ENCODE data around the gene ILRUN.
"Not testable (repeated sequence)": the region's sequence is repeated elsewhere in the genome, so short reads cannot be mapped to it uniquely, and the experiment has no call there.

The ILRUN gene

DNA sequence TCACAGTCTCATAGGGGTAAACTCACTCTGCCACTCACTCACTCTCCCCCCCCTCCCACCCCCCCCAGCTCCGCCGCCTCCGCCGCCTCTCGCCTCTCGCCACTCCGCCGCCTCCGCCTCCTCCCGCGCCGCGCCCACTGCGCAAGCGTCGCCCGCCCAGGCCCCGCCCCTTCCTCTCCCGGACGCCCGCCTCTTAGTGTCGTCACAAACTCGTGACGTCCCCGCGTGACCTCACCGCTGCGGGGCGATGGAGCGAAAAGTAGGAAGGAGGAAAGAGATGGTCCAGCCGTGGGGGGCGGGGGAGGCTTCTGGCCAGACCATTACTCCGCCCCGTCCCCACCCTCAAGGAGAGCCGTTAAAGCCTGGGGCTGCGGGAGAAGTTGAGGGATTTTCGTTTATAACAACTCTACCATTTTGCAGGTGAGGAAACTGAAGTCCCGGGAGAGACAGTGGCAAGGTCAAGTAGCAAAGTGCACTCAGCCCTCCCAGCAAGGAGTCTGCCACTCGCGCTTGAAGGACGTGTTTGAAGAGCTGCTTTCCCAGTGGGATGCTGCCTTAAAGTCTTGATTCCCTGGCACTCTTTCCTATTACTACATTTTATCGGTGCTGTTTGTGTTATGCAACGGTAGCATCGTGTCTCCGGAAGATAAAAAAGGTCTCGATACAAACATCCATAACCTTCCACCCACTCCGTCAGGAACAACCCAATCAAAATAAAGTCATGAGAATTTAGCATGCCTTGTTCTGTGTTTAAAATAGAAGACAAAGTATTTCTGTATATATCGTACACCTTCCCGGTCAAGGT, at the start of gene ILRUN:
ILRUN (minus strand) TSS at position 29 of the 805 bp plus-strand sequence. CDS start 164 bp downstream, outside the sequence.
- DNase-seq (ENCODE audit: low read depth): peak; percentile 94

- no peak for DNase-seq (ENCODE audit: low read depth)
Observed at GRCh38 chr6:34745277-34746103, 48.9 kb upstream of the ILRUN start.

GRCh38 chr6:34744294-34744647, 47.7 kb upstream of the ILRUN start:
- not testable (repeated sequence) for DNase-seq (ENCODE audit: low read depth)

- DNase-seq (ENCODE audit: low read depth): no peak
Observed at GRCh38 chr6:34743625-34744293, 47.2 kb upstream of the ILRUN start.

DNA sequence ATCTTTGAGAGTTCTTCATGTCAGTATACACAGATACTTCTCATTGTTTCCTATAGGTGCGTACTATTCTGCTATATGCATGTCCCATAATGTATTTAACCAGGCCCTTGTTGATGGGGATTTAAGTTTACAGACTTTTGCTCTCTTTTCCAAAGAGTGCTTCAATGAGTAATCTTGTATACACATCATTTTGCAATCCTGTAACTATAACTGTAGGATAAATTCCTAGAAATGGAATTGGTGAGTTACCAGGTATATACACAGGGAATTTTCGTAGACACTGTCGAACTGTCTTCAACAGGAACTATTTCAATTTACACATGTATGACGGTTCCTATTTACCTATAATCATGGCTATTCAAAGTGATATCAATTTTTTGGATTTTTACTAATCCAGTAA, 45.5 kb upstream of the ILRUN start:
- no peak for DNase-seq (ENCODE audit: low read depth)

DNA sequence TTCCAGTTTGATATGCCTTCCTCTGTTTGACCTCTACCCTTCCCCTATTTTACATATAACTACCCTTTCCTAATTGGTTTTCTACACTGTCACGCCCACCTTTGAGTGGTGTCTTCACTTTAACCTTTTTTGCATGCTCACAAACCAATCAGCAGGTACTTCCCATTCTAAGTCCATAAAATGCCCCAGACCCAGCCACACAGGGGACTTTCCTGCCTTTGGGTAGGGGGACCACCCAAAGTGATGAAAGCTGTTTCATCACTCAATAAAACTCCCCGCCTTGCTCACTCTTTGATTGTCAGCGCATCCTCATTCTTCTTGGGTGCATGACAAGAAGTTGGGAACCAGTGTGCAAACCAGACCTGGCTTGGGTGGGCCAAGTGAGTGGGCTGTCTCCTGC, 40.3 kb upstream of the ILRUN start:
- DNase-seq (ENCODE audit: low read depth): no peak

DNA sequence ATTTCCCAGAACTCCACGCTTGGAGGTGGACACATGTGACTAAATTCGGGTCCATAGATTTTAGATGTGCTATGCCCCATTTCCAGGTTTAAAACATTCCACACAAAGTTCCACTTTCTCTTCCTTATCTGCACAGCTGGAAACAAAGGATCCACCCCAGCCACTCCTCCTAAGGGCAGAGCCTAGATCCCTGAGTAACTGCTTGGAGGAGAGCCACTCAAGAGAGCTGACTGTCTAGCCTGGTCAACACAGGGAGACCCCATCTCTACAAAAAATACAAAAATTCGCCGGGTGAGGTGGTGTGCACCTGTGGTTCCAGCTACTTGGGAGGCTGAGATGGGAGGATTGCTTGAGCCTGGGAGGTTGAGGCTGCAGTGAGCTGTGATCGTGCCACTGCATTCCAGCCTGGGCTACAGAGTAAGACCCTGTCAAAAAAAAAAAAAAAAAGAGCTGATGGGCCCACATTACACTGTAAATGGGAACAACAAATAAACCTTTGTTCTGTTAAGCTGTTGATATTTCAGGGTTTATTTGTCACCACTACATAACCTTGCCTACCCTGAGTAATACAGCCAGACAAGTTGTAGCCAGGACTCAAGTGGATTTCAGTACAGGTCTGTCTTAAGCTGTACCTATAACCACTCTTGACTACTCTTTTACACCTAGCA, 35.0 kb upstream of the ILRUN start:
- no peak for DNase-seq (ENCODE audit: low read depth)

DNA sequence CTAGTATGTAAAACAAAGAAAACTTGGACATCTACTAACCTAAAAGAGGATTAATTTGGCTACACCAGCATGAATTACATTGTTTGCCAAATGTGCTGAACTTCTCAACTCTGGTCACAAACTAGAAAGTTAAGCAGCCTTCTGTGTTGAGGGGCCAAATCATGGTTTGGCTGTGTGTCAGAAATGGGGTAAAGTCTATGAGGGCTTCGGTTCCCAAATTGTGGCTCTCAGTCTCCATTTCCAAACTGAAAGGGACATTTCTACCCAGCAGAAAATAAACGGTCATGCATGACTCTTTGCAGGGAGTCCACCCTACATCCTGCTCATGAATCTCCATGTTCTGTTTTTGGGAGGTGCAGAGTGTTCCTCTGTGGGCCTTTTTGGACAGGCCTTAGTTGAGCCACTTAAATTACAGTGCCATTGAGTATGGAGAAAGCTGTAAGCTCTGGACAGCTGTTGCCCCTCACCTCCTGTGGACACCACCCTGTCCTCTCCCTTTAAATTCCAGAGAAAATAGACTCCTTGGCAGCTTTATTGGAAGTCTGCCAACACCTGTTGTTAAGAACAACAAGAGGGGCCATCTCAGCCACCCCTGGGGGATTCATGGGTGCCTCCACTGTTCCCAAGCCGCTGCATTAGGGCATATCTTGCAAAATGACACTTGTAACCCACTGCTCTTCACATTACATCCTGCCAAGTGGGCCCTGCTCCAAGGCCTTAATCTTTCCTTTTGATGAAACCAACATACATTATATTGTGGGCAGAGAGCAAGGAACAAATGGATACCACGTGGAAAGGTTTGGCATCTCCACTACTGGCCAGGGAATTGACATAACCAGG, 33.3 kb upstream of the ILRUN start:
- DNase-seq (ENCODE audit: low read depth): no peak

DNA sequence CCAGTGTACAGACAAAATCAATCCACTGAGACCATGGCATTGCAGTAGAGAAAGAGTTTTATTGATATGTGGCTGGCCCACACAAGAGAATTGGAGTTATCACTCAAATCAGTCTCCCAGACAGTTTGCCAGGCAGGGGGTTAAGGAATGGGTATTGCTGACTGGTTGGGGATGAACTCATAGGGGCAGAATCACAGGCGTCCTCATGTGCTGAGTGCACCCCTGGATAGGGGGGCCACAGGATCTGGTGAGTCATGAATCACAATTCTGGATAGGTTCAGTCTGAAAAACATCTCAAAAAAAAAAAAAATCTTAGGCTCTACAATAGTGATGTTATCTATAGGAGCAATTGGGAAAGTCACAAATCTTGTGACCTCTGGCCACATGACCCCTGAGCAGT, 29.5 kb upstream of the ILRUN start:
- no peak for DNase-seq (ENCODE audit: low read depth)

- no peak for DNase-seq (ENCODE audit: low read depth)
Observed at GRCh38 chr6:34723203-34723602, 26.6 kb upstream of the ILRUN start.

DNA sequence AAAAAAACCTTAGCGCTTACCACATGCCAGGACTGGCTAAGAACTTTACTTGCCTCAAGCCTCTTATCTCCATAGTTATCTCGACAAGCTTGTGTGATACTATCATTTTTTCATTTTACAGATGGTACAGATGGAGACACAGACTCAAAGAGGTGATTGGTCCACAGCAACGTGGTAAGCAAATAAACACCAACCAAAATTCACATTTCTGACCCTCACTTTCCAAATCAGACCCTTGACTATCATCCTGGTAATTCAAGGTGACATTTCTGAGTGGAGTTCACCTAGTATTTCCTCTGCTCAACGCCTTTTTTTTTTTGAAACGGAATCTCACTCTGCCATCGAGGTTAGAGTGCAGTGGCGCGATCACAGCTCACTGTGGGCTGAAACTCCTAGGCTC, 25.9 kb upstream of the ILRUN start:
- DNase-seq (ENCODE audit: low read depth): no peak

- not testable (repeated sequence) for DNase-seq (ENCODE audit: low read depth)
Observed at GRCh38 chr6:34720160-34720559, 23.6 kb upstream of the ILRUN start.

DNA sequence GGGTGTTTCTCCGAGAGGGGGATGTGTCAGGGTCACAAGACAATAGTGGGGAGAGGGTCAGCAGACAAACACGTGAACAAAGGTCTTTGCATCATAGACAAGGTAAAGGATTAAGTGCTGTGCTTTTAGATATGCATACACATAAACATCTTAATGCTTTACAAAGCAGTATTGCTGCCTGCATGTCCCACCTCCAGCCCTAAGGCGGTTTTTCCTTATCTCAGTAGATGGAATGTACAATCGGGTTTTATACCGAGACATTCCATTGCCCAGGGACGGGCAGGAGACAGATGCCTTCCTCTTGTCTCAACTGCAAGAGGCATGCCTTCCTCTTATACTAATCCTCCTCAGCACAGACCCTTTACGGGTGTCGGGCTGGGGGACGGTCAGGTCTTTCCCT, 23.1 kb upstream of the ILRUN start:
- DNase-seq (ENCODE audit: low read depth): not testable (repeated sequence)

DNA sequence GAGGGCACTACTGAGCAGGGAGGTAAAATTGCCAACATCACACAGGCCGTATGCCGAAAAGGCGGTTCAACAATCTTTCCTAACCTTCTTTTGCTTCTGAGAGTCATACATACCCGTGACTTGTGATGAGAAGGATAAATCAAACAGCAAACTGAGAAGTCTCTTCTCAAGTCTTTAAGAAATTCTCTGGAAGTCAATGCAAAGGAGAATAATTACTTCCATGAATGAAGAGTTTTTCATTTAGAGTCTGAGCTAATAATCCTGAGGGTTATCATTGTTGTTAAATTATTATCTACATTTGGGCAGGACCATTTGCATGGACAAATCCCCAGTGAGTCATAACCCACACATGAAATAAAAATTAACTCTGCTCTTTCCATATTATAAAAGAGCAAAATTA, 22.4 kb upstream of the ILRUN start:
- DNase-seq (ENCODE audit: low read depth): no peak

- DNase-seq (ENCODE audit: low read depth): no peak
Observed at GRCh38 chr6:34717466-34717865, 20.9 kb upstream of the ILRUN start.

DNA sequence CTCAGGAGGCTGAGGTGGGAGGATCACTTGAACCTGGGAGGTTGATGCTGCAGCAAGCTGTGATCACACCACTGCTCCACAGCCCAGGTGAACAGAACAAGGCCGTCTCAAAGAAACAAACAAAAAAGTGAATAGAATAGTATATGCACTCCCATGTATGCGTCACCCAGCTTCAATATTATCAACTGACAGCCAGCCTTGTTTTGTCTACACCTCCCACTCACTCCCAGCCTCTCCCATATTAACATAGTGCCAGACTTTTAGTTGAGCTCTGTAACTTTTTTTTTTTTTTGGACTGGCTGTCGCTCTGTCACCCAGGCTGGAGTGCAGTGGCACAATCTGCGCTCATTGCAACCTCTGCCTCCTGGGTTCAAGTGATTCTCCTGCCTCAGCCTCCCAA, 18.1 kb upstream of the ILRUN start:
- no peak for DNase-seq (ENCODE audit: low read depth)

DNA sequence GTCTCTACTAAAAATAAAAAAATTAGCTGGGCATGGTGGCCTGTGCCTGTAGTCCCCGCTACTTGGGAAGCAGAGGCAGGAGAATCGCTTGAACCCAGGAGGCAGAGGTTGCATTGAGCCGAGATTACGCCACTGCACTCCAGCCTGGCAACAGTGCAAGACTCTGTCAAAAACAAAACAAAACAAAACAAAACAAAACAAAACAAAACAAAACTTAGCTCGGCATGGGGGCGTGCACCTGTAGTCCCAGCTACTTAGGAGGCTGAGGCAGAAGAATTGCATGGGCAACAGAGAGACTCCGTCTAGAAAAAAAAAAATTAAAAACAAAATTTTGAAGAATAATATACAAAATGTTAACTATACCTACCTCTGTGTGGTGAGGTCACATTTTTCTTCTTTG, 16.3 kb upstream of the ILRUN start:
- DNase-seq (ENCODE audit: low read depth): not testable (repeated sequence)

DNA sequence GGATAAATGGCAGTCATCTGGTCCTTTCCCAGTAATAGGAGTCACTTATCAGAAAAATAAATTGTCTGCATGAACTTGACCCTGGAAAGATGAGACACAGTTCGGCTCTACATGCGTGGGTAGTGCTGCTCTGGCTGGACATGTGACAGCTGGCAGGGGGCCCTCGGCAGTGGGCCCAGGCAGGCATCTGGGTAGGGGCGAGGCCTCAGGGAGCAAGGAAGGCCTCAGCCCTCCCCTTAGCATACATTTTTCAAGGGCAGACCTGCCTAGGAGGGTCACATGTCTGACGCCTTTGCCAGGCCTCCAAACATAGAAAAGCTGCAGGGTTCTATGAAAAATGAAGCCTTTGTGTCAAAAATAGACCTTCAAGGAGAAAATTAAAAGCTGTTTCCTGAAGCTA, 12.8 kb upstream of the ILRUN start:
- DNase-seq (ENCODE audit: low read depth): no peak

GRCh38 chr6:34705241-34705640, 8.7 kb upstream of the ILRUN start:
- no peak for DNase-seq (ENCODE audit: low read depth)

DNA sequence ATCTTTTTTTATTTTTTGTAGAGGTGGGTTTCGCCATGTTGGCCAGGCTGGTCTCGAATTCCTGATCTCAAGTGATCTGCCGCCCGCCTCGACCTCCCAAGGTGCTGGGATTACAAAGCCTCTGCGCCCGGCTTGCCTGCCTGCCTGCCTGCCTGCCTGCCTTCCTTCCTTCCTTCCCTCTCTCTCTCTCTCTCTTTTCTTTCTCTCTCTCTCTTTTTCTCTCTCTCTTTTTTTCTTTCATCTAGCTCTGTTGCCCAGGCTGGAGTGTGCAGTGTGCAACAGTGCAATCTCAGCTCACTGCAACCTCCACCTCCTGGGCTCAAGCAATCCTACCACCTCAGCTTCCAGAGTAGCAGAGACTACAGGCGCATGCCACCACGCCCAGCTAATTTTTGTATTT, 4.6 kb upstream of the ILRUN start:
- DNase-seq (ENCODE audit: low read depth): no peak

GRCh38 chr6:34697904-34698559, 1.5 kb upstream of the ILRUN start:
- DNase-seq (ENCODE audit: low read depth): no peak
